Effector memory CD8-positive, alpha-beta T cell (primary cell): ENCODE results near the gene FAM53B.

ENCODE experiments used
- ATAC-seq: fragments of 150-1000 bp; cut with Tn5 transposase; replicated peaks from 2 replicates; pipeline ENCODE4 v1.10.0; 2021; ENCODE audit warnings: mild to moderate bottlenecking, moderate library complexity
- DNase-seq, 3 experiments: peaks; one replicate each; pipeline ENCODE4 v3.0.0; 2021
- H3K27ac Mint-ChIP-seq, 2 donors: one replicate each; pipeline ENCODE4 v1.8.0; 2022; ENCODE audit warnings: mild to moderate bottlenecking in 2 of 2, mixed read lengths in 2 of 2, moderate library complexity in 2 of 2
- H3K27me3 Mint-ChIP-seq, 2 donors: one replicate each; pipeline ENCODE4 v1.8.0; 2022; ENCODE audit warnings: mixed read lengths in 2 of 2
- H3K36me3 Mint-ChIP-seq: one replicate; pipeline ENCODE4 v1.8.0; 2022; ENCODE audit warnings: mild to moderate bottlenecking, moderate library complexity, mixed read lengths; ENCODE audit not compliant: insufficient read depth
- H3K4me1 Mint-ChIP-seq, 2 donors: one replicate each; pipeline ENCODE4 v1.8.0; 2022; ENCODE audit warnings: low read depth in 2 of 2, mixed read lengths in 2 of 2
- H3K4me3 Mint-ChIP-seq, 2 donors: one replicate each; pipeline ENCODE4 v1.8.0; 2022; ENCODE audit warnings: mild to moderate bottlenecking in 2 of 2, mixed read lengths in 2 of 2, moderate library complexity in 2 of 2
- H3K9me3 Mint-ChIP-seq, 2 donors: one replicate each; pipeline ENCODE4 v1.8.0; 2022; ENCODE audit warnings: mixed read lengths in 2 of 2

The FAM53B gene

GRCh38 chr10:124596962-124597845 is 147.0 kb downstream of the FAM53B start:
- H3K4me1 Mint-ChIP-seq, result peaks cover 9 to 16% of the 10 kb centered on the region in 2 donors

GRCh38 chr10:124596116-124596785 is 147.9 kb downstream of the FAM53B start:
- ATAC-seq (no peak), DNase-seq (no peak)
- Mint-ChIP-seq H3K27me3 (no peaks in the 10 kb centered on the region), H3K4me3 (no peak overlapping the region), H3K27ac (no peak overlapping the region), H3K4me1 (peaks cover 9 to 18% of the 10 kb centered on the region in 2 donors), H3K9me3 (peaks cover 0 to 1% of the 10 kb centered on the region in 2 donors), H3K36me3 (peaks cover 9% of the 10 kb centered on the region)

More at GRCh38 chr10:124596962-124597845, 147.0 kb downstream of the FAM53B start:
- H3K27ac Mint-ChIP-seq, result no peak overlapping the region
- H3K36me3 Mint-ChIP-seq, result peaks cover 13% of the 10 kb centered on the region
- DNase-seq, result no peak
- no peak overlapping the region for H3K4me3 Mint-ChIP-seq
- no peaks in the 10 kb centered on the region for H3K27me3 Mint-ChIP-seq
- H3K9me3 Mint-ChIP-seq, result peaks cover 0 to 1% of the 10 kb centered on the region in 2 donors
- ATAC-seq, result no peak

- ATAC-seq (no peak), DNase-seq (no peak)
- peaks cover 5 to 16% of the 10 kb centered on the region in 2 donors for H3K4me1 Mint-ChIP-seq
- H3K27me3 Mint-ChIP-seq, result no peaks in the 10 kb centered on the region
- H3K27ac Mint-ChIP-seq, result peak overlapping the region in 1 of 2 donors; percentile 74
- H3K36me3 Mint-ChIP-seq, result peaks cover 10% of the 10 kb centered on the region
- H3K9me3 Mint-ChIP-seq, result peaks cover 0 to 1% of the 10 kb centered on the region in 2 donors
- no peak overlapping the region for H3K4me3 Mint-ChIP-seq
Measured at GRCh38 chr10:124595143-124595883, 148.9 kb downstream of the FAM53B start.

- H3K27ac Mint-ChIP-seq, result no peak overlapping the region
- H3K4me3 Mint-ChIP-seq, result no peak overlapping the region
- no peaks in the 10 kb centered on the region for H3K27me3 Mint-ChIP-seq
- H3K36me3 Mint-ChIP-seq, result peaks cover 17% of the 10 kb centered on the region
- H3K4me1 Mint-ChIP-seq, result peaks cover 5 to 11% of the 10 kb centered on the region in 2 donors
- ATAC-seq (no peak), DNase-seq (no peak)
- H3K9me3 Mint-ChIP-seq, result peaks cover 0 to 1% of the 10 kb centered on the region in 2 donors
Measured at GRCh38 chr10:124594240-124594639, 149.9 kb downstream of the FAM53B start.

GRCh38 chr10:124593431-124593985 is 150.7 kb downstream of the FAM53B start:
- Mint-ChIP-seq H3K36me3 (peaks cover 12% of the 10 kb centered on the region), H3K9me3 (peaks cover 0 to 1% of the 10 kb centered on the region in 2 donors), H3K27me3 (no peaks in the 10 kb centered on the region), H3K4me3 (no peak overlapping the region), H3K27ac (no peak overlapping the region), H3K4me1 (peaks cover 0 to 7% of the 10 kb centered on the region in 2 donors)
- ATAC-seq, result no peak
- no peak for DNase-seq

- no peak for ATAC-seq
- peak overlapping the region in 1 of 2 donors; percentile 31 for H3K27ac Mint-ChIP-seq
- no peak overlapping the region for H3K4me3 Mint-ChIP-seq
- DNase-seq, result no peak
- no peaks in the 10 kb centered on the region for H3K27me3 Mint-ChIP-seq
- H3K4me1 Mint-ChIP-seq, result peaks cover 0 to 7% of the 10 kb centered on the region in 2 donors
- H3K36me3 Mint-ChIP-seq, result peaks cover 10% of the 10 kb centered on the region
- peaks cover 0 to 1% of the 10 kb centered on the region in 2 donors for H3K9me3 Mint-ChIP-seq
Measured at GRCh38 chr10:124592736-124593430, 151.3 kb downstream of the FAM53B start.

- peak overlapping the region in 1 of 2 donors; percentile 31 for H3K27ac Mint-ChIP-seq
- H3K4me3 Mint-ChIP-seq, result no peak overlapping the region
- H3K9me3 Mint-ChIP-seq, result peaks cover 0 to 1% of the 10 kb centered on the region in 2 donors
- H3K4me1 Mint-ChIP-seq, result peaks cover 0 to 7% of the 10 kb centered on the region in 2 donors
- DNase-seq (no peak), ATAC-seq (no peak)
- H3K27me3 Mint-ChIP-seq, result no peaks in the 10 kb centered on the region
- H3K36me3 Mint-ChIP-seq, result peaks cover 10% of the 10 kb centered on the region
Measured at GRCh38 chr10:124592101-124592500, 152.1 kb downstream of the FAM53B start.

GRCh38 chr10:124591123-124591495 is 153.1 kb downstream of the FAM53B start:
- H3K4me3 Mint-ChIP-seq, result no peak overlapping the region

GRCh38 chr10:124590216-124591122 is 153.7 kb downstream of the FAM53B start:
- H3K36me3 Mint-ChIP-seq, result peaks cover 12% of the 10 kb centered on the region
- H3K27me3 Mint-ChIP-seq, result no peaks in the 10 kb centered on the region
- no peak for DNase-seq
- H3K9me3 Mint-ChIP-seq, result peaks cover 0 to 1% of the 10 kb centered on the region in 2 donors
- H3K4me1 Mint-ChIP-seq, result peaks cover 0 to 7% of the 10 kb centered on the region in 2 donors
- no peak overlapping the region for H3K27ac Mint-ChIP-seq
- H3K4me3 Mint-ChIP-seq, result peak overlapping the region in 1 of 2 donors; percentile 56
- ATAC-seq, result no peak

More at GRCh38 chr10:124591123-124591495, 153.1 kb downstream of the FAM53B start:
- Mint-ChIP-seq H3K4me1 (peaks cover 0 to 9% of the 10 kb centered on the region in 2 donors), H3K36me3 (peaks cover 12% of the 10 kb centered on the region), H3K27me3 (no peaks in the 10 kb centered on the region), H3K27ac (no peak overlapping the region), H3K9me3 (peaks cover 0 to 1% of the 10 kb centered on the region in 2 donors)
- ATAC-seq (no peak), DNase-seq (no peak)

GRCh38 chr10:124589491-124590041 is 154.6 kb downstream of the FAM53B start:
- DNase-seq (no peak), ATAC-seq (no peak)
- no peak overlapping the region for H3K4me3 Mint-ChIP-seq
- peaks cover 0 to 7% of the 10 kb centered on the region in 2 donors for H3K4me1 Mint-ChIP-seq
- H3K36me3 Mint-ChIP-seq, result peaks cover 12% of the 10 kb centered on the region
- no peaks in the 10 kb centered on the region for H3K9me3 Mint-ChIP-seq
- H3K27ac Mint-ChIP-seq, result no peak overlapping the region
- no peaks in the 10 kb centered on the region for H3K27me3 Mint-ChIP-seq

- ATAC-seq, result no peak
- H3K9me3 Mint-ChIP-seq, result no peaks in the 10 kb centered on the region
- no peak overlapping the region for H3K27ac Mint-ChIP-seq
- no peak overlapping the region for H3K4me3 Mint-ChIP-seq
- H3K36me3 Mint-ChIP-seq, result peaks cover 12% of the 10 kb centered on the region
- H3K4me1 Mint-ChIP-seq, result peaks cover 0 to 7% of the 10 kb centered on the region in 2 donors
- H3K27me3 Mint-ChIP-seq, result no peaks in the 10 kb centered on the region
- DNase-seq, result no peak
Measured at GRCh38 chr10:124588736-124589490, 155.3 kb downstream of the FAM53B start.
